K562 (cell line): ENCODE results near the gene TIMP2. TPM values are rescaled to one million over a fixed set of nuclear protein-coding genes. Genes with fewer than 3 reads are reported as not detected.

Source experiments
- ATAC-seq: fragments of 200-7000 bp; cut with Tn5 transposase; 3 replicates; pipeline ENCODE4 v1.9.1; 2020; ENCODE audit warnings: moderate library complexity
- BruUV-seq: library from RNA; stranded (reverse); fragments of 400-500 nt; replicated peaks from 2 replicates; lab custom pipeline; 2021; lab: Mats Ljungman, UMichigan
- CTCF ChIA-PET: fragments of 300-600 bp; formaldehyde crosslinking; extraction: SDS; loops from one replicate; lab custom pipeline; 2021; ENCODE audit warnings: low intra/inter-chr PET ratio; lab: Yijun Ruan, JAX
- POLR2A ChIA-PET: fragments of 300-600, 350-650 bp; sonication (Branson Sonifier 250); formaldehyde crosslinking; extraction: SDS; loops from one replicate; lab custom pipeline; 2021; ENCODE audit warnings: antibody characterized with exemption, inconsistent platforms; lab: Yijun Ruan, JAX
- DNase-seq, 4 experiments: peaks; one replicate each; pipeline versions ENCODE4 v3.0.0 to v3.0.0-alpha.2; 2011 to 2018; ENCODE audit warnings: low spot score in 3 of 4, mixed read lengths in 3 of 4; ENCODE audit errors: extremely low read depth in 1 of 4
- FAIRE-seq: peaks from 2 replicates; lab custom pipeline; 2011; peaks lifted over from hg19 to GRCh38; lab: Jason Lieb, UNC
- H2AFZ ChIP-seq: 2 replicates; pipeline ENCODE4 v1.6.0; 2011; ENCODE audit warnings: low read depth, low read length, control low read depth, inconsistent platforms
- H3K27ac ChIP-seq: fragments of 200-600 bp; 3 replicates; pipeline ENCODE4 v1.8.0; 2011; ENCODE audit warnings: low read depth, mild to moderate bottlenecking, control low read depth, inconsistent platforms, low read length, moderate library complexity, mixed read lengths; ENCODE audit errors: extremely low read depth
- H3K27me3 ChIP-seq, 2 experiments: fragments of 300-600 bp in 1 of 2; 2 replicates in 1 of 2; 3 replicates in 1 of 2; pipeline versions ENCODE4 v1.6.0 to v1.8.0; 2011; ENCODE audit warnings: inconsistent platforms in 2 of 2, low read length in 2 of 2, mild to moderate bottlenecking in 1 of 2, mixed read lengths in 1 of 2, moderate library complexity in 1 of 2; ENCODE audit not compliant: control insufficient read depth in 2 of 2, insufficient read depth in 2 of 2
- H3K36me3 ChIP-seq: fragments of 300-600 bp; 3 replicates; pipeline ENCODE4 v1.8.0; 2011; ENCODE audit warnings: mild to moderate bottlenecking, low read length, inconsistent platforms; ENCODE audit not compliant: control insufficient read depth, insufficient read depth
- H3K4me1 ChIP-seq, 2 experiments: fragments of 200-600 bp in 1 of 2; replicated peaks in 1 of 2; 2 replicates in 1 of 2; 3 replicates in 1 of 2; pipeline versions ENCODE4 v1.5.1 to v1.8.0; 2011; ENCODE audit warnings: inconsistent platforms in 2 of 2, low read length in 2 of 2, mild to moderate bottlenecking in 1 of 2, mixed read lengths in 1 of 2, moderate library complexity in 1 of 2; ENCODE audit not compliant: control insufficient read depth in 2 of 2, insufficient read depth in 2 of 2
- H3K4me2 ChIP-seq: 2 replicates; pipeline ENCODE4 v1.6.1; 2011; ENCODE audit warnings: low read length, control low read depth, inconsistent platforms, mixed read lengths; ENCODE audit not compliant: insufficient read depth
- H3K4me3 ChIP-seq: fragments of 200-600 bp; sonication (generic), shearing (Covaris generic); 2 replicates; pipeline ENCODE4 v1.5.1; 2016; ENCODE audit warnings: control low read depth, inconsistent platforms
- H3K79me2 ChIP-seq: fragments of 200-600 bp; 3 replicates; pipeline ENCODE4 v1.8.0; 2011; ENCODE audit warnings: low read length, inconsistent platforms; ENCODE audit not compliant: control insufficient read depth, insufficient read depth
- H3K9ac ChIP-seq, 2 experiments: 2 replicates each; pipeline versions ENCODE4 v1.6.0 to v1.6.1; 2011; ENCODE audit warnings: low read depth in 2 of 2, low read length in 2 of 2, control low read depth in 1 of 2, inconsistent platforms in 1 of 2, mild to moderate bottlenecking in 1 of 2, mixed read lengths in 1 of 2; ENCODE audit not compliant: insufficient read depth in 1 of 2
- H3K9me1 ChIP-seq: one replicate; pipeline ENCODE4 v1.6.0; 2011; ENCODE audit warnings: inconsistent platforms, mild to moderate bottlenecking, low read length, moderate library complexity; ENCODE audit not compliant: control insufficient read depth, insufficient read depth
- H3K9me3 ChIP-seq: replicated peaks from 2 replicates; pipeline ENCODE4 v1.5.1; 2011; ENCODE audit warnings: low read depth, low read length, inconsistent platforms; ENCODE audit not compliant: control insufficient read depth, insufficient read depth
- H4K20me1 ChIP-seq: replicated peaks from 2 replicates; pipeline ENCODE4 v1.6.1; 2011; ENCODE audit warnings: low read length, inconsistent platforms, mixed read lengths; ENCODE audit not compliant: control insufficient read depth, insufficient read depth
- BRCA1 ChIP-seq, 2 experiments: fragments of 450-650 bp in 1 of 2; sonication (generic) in 1 of 2; formaldehyde crosslinking in 1 of 2; IDR thresholded peaks; 2 replicates each; pipeline versions ENCODE4 v1.5.0 to v1.6.1; 2017 to 2020; ENCODE audit warnings: mild to moderate bottlenecking in 1 of 2, missing genetic modification reagents in 1 of 2
- FOSL1 ChIP-seq: fragments of 200-800 bp; sonication (Bioruptor generic); conservative IDR thresholded peaks from 2 replicates; pipeline ENCODE4 v1.6.1; 2016; ENCODE audit warnings: missing genetic modification characterization, missing compliant biosample characterization
- HNRNPL ChIP-seq: fragments of 200-400 bp; formaldehyde crosslinking; IDR thresholded peaks from 2 replicates; pipeline ENCODE4 v1.6.1; 2017; ENCODE audit warnings: low read depth, mild to moderate bottlenecking, low read length
- HNRNPLL ChIP-seq: fragments of 200-400 bp; formaldehyde crosslinking; IDR thresholded peaks from 2 replicates; pipeline ENCODE4 v1.6.1; 2017; ENCODE audit warnings: low read length, low read depth, mild to moderate bottlenecking; ENCODE audit not compliant: poor library complexity, severe bottlenecking
- KDM5B ChIP-seq: fragments of 200-600 bp; sonication (generic); IDR thresholded peaks from 2 replicates; pipeline ENCODE4 v1.6.1; 2012; ENCODE audit warnings: low read depth, mild to moderate bottlenecking, moderate library complexity, low read length, control low read depth, inconsistent platforms; ENCODE audit not compliant: insufficient replicate concordance
- RBBP5 ChIP-seq: fragments of 200-600 bp; sonication (generic); IDR thresholded peaks from 2 replicates; pipeline ENCODE4 v1.6.1; 2012; ENCODE audit warnings: borderline replicate concordance, mild to moderate bottlenecking, low read length, control low read depth, inconsistent platforms; ENCODE audit not compliant: insufficient read depth, poor library complexity, severe bottlenecking
- ZNF121 ChIP-seq: sonication (generic); formaldehyde crosslinking; conservative IDR thresholded peaks from 2 replicates; pipeline ENCODE4 v1.8.0; 2022; ENCODE audit warnings: missing genetic modification reagents
- ZNF253 ChIP-seq: fragments of 250-450 bp; sonication (Bioruptor Pico); conservative IDR thresholded peaks from 2 replicates; pipeline ENCODE4 v1.6.1; 2021; ENCODE audit warnings: mild to moderate bottlenecking
- WGBS: fragments of 100-300 bp; shearing (Covaris generic); methylation state at CpG from one replicate; pipeline ENCODE4 v1.1.6; 2016; ENCODE audit warnings: low coverage, mixed read lengths; ENCODE audit not compliant: insufficient coverage; ENCODE audit errors: missing lambda C conversion rate; 5-methylcytosine and 5-hydroxymethylcytosine counted together
- in situ Hi-C: fragments of 300-500 bp; cut with MboI; formaldehyde crosslinking; loops from 4 replicates; pipeline ENCODE4 v1.15.0; 2018; ENCODE audit warnings: inconsistent platforms, mixed read lengths
- intact Hi-C: fragments of 100-400 bp; cut with micrococcal nuclease; formaldehyde crosslinking; loops from 2 replicates; pipeline ENCODE4 v1.14.2; 2022
- polyA plus RNA-seq, 8 experiments: library from polyadenylated mRNA; depleted of rRNA in 4 of 8; stranded (reverse) in 5 of 8; unstranded in 3 of 8; fragments of >200 nt; fragmentation: Nextera tagmentation in 2 of 8; fragmentation: Illumina TruSeq in 1 of 8; extraction: Ambion mirVana in 2 of 8; extraction: Trizol in 1 of 8; gene quantifications; 2 replicates each; pipeline versions ENCODE4 v1.2.1 to v1.2.3, GENCODE V29; 2011 to 2014; ENCODE audit warnings: inconsistent platforms in 1 of 8, missing spikeins in 1 of 8
- total RNA-seq, 7 experiments: library from RNA; depleted of rRNA in 6 of 7; stranded (reverse); fragments of >200 nt in 6 of 7; fragmentation: Illumina TruSeq in 2 of 7; extraction: Trizol in 2 of 7; gene quantifications; 2 replicates each; pipeline versions ENCODE4 v1.2.1 to v1.2.3, GENCODE V29; 2011 to 2021; ENCODE audit warnings: low replicate concordance in 1 of 7
- TF ChIP-seq, protein P1 (sequence below): fragments of 450-650 bp; IDR thresholded peaks from 2 replicates; pipeline ENCODE4 v1.6.1; 2017; ENCODE audit warnings: mild to moderate bottlenecking, moderate library complexity

TIMP2 gene
- total and polyA plus RNA-seq, 9 of the 15 experiments (the other 6 are each of a cell fraction or from before 2014, with no cell fraction given): 0.55 TPM; not detected in 8

- no peak for TF ChIP-seq HNRNPL
- TF ChIP-seq FOSL1 (tag): no peak
- TF ChIP-seq, protein P1, sequence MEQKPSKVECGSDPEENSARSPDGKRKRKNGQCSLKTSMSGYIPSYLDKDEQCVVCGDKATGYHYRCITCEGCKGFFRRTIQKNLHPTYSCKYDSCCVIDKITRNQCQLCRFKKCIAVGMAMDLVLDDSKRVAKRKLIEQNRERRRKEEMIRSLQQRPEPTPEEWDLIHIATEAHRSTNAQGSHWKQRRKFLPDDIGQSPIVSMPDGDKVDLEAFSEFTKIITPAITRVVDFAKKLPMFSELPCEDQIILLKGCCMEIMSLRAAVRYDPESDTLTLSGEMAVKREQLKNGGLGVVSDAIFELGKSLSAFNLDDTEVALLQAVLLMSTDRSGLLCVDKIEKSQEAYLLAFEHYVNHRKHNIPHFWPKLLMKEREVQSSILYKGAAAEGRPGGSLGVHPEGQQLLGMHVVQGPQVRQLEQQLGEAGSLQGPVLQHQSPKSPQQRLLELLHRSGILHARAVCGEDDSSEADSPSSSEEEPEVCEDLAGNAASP: no peak
- no peak for TF ChIP-seq ZNF253 (CRISPR knock-in tag)
- no peak for TF ChIP-seq RBBP5
- TF ChIP-seq BRCA1 (IDR thresholded peaks at IDR 0.05): no peak
- no peak for TF ChIP-seq BRCA1 (CRISPR knock-in tag; IDR thresholded peaks at IDR 0.05)
- no peak for TF ChIP-seq HNRNPLL
These were observed 19.8 kb upstream of the TIMP2 start (continued) for GRCh38 chr17:78944956-78945355.

- peaks cover 26 to 62% of the 10 kb centered on the region in 2 experiments for H3K27me3 ChIP-seq
- H3K9ac ChIP-seq: no peak overlapping the region
- 0 out of 5 replicates have a peak, but pooled peaks cover 0 to 3% of the 10 kb centered on the region in 2 experiments for H3K4me1 ChIP-seq
- ChIA-PET CTCF (no interaction called here), POLR2A (no interaction called here)
- no peak overlapping the region for H3K4me2 ChIP-seq
- intact Hi-C loops: no loop called here
- no peak overlapping the region for H2AFZ ChIP-seq
- FAIRE-seq: no peak
- no peak overlapping the region for H3K4me3 ChIP-seq
- H3K79me2 ChIP-seq: no peaks in the 10 kb centered on the region
- BruUV-seq: no TSS peak
- TF ChIP-seq ZNF121 (peak; percentile 50; the same call in 1 of the 2 replicates), KDM5B (no peak)
- no peak overlapping the region for H3K27ac ChIP-seq
- no peaks in the 10 kb centered on the region for H3K36me3 ChIP-seq
- in situ Hi-C loops: no loop called here
- no peaks in the 10 kb centered on the region for H3K9me1 ChIP-seq
- no peak for DNase-seq
- H4K20me1 ChIP-seq: no peaks in the 10 kb centered on the region; the same call in 1 of the 2 replicates
- ATAC-seq: no peak
- 0% methylated on average over 7 of the region's 7 CpGs for WGBS
- H3K9me3 ChIP-seq: no peaks in the 10 kb centered on the region
These were observed 18.8 kb upstream of the TIMP2 start for GRCh38 chr17:78944026-78944425.
